Activated CD4-positive, alpha-beta T cell treated with anti-CD3 and anti-CD28 coated beads, Interleukin-2, amount 50 U/mL, for 4 hours (primary cell): Measurements from ENCODE around the gene CEP112.
"Not testable (repeated sequence)": the region's sequence is repeated elsewhere in the genome, so short reads cannot be mapped to it uniquely, and the experiment has no call there.

ENCODE experiments used
- DNase-seq, 2 experiments: peaks; one replicate each; pipeline ENCODE4 v3.0.0-alpha.2; 2020

The CEP112 gene

GRCh38 chr17:65867014-65867413, 324.9 kb downstream of the CEP112 start:
- DNase-seq: no peak

GRCh38 chr17:65865715-65866425, 326.1 kb downstream of the CEP112 start:
- DNase-seq: no peak

- no peak for DNase-seq
These were observed 327.5 kb downstream of the CEP112 start for GRCh38 chr17:65864394-65864793.

- DNase-seq: no peak
These were observed 334.2 kb downstream of the CEP112 start for GRCh38 chr17:65857718-65858117.

- DNase-seq: no peak
These were observed 335.1 kb downstream of the CEP112 start for GRCh38 chr17:65856865-65857264.

- DNase-seq: no peak
These were observed 336.3 kb downstream of the CEP112 start for GRCh38 chr17:65855675-65856074.

DNA sequence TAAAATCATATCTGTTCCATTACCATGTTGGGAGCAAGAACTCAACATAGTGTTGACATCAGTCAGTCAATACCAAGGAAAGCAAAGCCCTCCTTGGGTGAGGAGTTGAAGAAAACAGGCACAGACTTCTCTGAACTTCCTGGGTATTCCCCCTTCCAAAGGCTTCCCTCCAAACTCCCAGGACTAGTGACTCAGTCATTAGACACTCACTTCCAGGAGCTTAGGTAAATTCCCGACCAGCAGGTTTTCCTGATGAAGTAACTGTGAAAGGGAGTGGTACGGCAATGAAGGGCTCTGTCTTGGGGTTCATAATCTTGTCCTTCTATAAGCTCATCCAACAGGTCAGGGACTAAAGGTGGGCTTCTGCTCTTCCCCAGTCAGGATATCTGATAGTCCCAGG, 336.7 kb downstream of the CEP112 start:
- no peak for DNase-seq

DNA sequence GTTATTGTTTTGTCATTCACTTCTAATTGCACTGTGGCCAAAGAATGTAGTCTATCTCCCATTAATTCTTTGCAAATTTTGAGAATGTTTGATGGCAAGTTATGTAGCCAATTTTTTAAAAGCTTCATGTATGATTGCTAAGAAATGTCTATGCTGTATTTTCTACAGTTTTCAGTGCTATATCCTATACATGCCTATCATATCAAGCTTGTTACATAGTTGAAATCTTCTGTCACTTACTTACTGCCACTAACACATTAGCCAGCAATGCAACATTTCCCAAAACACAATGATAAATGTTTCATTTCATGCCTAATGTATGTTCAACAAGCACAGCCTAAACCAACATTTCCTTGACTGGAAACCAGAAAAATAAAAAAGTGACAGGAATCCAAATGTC, 338.1 kb downstream of the CEP112 start:
- no peak for DNase-seq

GRCh38 chr17:65852911-65853310, 339.0 kb downstream of the CEP112 start:
- DNase-seq: no peak

GRCh38 chr17:65851965-65852736, 339.8 kb downstream of the CEP112 start:
- no peak for DNase-seq

DNA sequence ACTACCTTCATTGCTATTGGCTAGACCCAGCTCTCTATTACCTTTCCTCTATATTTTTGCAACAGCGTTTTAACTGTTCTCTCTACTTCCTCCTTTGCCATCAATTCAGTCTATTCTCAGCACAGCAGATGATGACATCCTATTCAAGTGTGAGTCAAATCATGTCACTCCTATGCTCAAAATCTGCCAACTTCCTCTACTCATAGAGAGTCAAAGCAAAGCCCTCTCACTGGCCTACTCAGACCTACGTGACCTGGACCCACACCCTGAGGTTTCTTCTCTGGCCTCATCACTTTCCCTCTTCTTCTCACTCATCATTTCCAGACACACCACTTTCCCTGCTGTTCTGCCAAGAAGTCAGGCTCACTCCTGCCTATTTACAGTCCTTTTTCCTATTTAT, 341.4 kb downstream of the CEP112 start:
- no peak for DNase-seq

DNA sequence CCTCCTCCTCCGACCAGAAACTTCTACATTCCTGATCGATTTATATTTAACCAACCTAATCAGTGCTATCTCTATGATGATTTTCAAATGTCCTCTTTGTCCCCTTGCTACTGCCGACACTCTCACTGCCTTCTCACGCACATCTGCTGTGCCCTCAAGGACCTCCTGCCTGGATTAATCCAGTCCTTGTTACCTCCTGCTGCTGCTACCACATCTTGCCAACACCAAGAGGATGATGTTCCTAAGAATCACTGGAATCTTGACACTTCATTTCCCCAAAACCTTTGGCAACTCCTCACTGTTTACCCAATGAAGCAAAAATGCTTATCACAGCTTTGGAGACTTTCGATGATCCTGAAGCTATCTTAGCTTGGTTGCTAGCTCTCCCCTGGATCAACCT, 343.2 kb downstream of the CEP112 start:
- DNase-seq: no peak

DNA sequence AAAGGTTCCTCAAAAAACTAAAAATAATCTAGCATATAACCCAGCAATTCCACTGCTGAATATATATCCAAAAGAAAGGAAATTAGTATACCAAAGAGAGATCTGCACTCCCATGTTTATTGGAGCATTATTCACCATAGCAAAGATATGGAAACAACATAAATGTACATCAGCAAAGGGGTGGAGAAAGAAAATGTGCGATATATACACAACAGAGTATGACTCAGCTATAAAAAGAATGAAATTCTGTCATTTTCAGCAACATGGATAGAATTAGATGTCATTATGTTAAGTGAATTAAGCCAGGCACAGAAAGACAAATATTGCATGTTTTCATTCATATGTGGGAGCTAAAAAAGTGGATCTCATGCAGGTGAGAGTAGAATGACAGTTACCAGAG, 350.8 kb downstream of the CEP112 start:
- no peak for DNase-seq

DNA sequence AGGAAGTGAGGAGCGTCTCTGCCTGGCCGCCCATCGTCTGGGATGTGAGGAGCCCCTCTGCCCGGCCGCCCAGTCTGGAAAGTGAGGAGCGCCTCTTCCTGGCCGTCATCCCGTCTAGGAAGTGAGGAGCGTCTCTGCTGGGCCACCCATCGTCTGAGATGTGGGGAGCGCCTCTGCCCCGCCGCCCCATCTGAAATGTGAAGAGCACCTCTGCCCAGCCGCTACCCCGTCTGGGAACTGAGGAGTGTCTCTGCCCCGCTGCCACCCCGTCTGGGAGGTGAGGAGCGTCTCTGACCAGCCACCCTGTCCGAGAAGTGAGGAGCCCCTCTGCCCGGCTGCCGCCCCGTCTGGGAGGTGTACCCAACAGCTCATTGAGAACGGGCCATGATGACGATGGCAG, 354.7 kb downstream of the CEP112 start:
- DNase-seq: not testable (repeated sequence)

- DNase-seq: no peak
These were observed 358.7 kb downstream of the CEP112 start for GRCh38 chr17:65833214-65833613.

- no peak for DNase-seq
These were observed 361.6 kb downstream of the CEP112 start for GRCh38 chr17:65830356-65830755.

GRCh38 chr17:65826577-65826976, 365.4 kb downstream of the CEP112 start:
- DNase-seq: not testable (repeated sequence)

- DNase-seq: no peak
These were observed 367.0 kb downstream of the CEP112 start for GRCh38 chr17:65824901-65825300.

- DNase-seq: no peak
These were observed 368.2 kb downstream of the CEP112 start for GRCh38 chr17:65823713-65824112.

DNA sequence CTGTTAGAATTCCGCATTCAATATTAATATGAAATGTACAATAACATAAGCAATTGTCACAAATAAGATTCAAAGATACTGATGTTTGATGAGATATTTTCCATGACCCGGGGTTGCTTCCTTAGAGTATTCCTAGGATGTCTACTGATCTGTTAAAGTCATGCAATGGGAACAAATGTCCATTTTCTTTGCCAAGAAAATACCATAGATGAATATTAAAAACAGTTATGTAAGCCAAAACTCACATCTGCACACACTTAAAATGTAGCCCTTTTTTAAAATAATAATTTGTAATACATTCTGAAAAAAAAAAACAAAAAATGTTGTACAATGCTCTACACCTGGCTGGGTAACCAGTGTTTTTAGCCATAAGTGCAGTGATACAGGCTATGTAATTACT, 371.1 kb downstream of the CEP112 start:
- DNase-seq: no peak

- no peak for DNase-seq
These were observed 371.6 kb downstream of the CEP112 start for GRCh38 chr17:65820306-65820705.

- no peak for DNase-seq
These were observed 372.1 kb downstream of the CEP112 start for GRCh38 chr17:65819810-65820209.

DNA sequence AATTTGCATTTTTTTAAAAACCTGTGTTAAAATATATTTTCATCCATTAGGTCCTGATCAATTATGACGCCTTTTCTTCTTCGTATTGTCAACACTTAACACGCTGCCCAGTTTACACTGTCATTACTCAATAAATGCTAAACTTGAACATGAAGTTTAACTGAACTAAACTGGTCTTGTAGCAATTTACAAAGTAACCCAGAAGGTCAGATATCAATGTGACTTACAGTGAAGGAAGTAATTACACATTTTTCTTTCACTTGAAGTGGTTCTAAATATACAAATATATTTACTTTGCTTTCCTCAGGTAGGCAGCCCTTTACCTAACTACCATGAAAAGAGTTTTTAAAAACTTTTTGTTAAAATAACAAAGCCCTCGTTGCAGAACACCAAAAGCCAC, 374.0 kb downstream of the CEP112 start:
- DNase-seq: no peak

DNA sequence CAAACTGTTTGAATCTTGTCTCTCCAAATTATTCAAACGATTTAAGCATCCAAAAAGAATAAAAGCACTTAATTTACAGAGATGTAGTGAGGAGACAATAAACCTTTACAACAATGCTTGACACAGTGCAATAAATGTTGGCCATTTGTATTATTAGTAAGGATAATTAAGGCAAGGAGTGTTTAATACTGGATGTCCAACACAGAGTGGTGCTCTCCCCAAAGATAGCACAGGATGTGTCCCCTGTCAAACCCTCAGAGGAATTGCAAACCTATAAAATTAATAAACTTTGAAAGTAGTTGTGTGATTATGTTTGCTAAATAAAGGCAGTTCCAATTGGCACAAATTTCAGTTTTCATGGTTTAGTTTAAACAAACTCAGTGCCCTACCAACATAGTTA, 377.5 kb downstream of the CEP112 start:
- DNase-seq: no peak

DNA sequence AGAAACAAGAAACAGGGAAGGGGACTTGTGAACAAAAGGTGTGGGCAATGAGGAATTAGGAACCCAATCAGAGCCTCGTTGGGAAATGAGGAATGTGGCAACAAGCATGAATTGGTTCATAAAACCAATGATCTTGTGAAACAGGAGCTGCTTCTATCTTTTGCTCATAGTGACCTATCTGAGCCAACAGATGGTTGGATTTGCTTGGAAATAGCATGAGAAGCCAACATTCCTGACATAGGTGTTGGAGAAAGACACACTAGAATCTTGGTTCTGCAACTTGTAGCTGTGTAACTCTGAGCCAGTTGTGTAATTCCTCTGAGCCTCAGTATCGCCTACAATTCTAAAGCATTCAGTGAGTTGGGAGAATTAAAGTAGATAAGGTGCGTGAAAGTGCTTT, 378.6 kb downstream of the CEP112 start:
- DNase-seq: no peak
